HG03159 (cell line): Measurements from ENCODE around the gene LKAAEAR1.

Experiments
- ATAC-seq: cut with Tn5 transposase; IDR thresholded peaks from one replicate; pipeline ENCODE4 v1.9.1; 2021; ENCODE audit warnings: mild to moderate bottlenecking, moderate library complexity; ENCODE audit not compliant: unreplicated experiment

The LKAAEAR1 gene

GRCh38 chr20:64053841-64054661, 30.1 kb downstream of the LKAAEAR1 start:
- ATAC-seq, result no peak

GRCh38 chr20:64052987-64053840, 31.0 kb downstream of the LKAAEAR1 start:
- no peak for ATAC-seq

GRCh38 chr20:64052326-64052722, 31.9 kb downstream of the LKAAEAR1 start:
- ATAC-seq, result no peak

GRCh38 chr20:64051561-64052325, 32.5 kb downstream of the LKAAEAR1 start:
- ATAC-seq, result no peak

GRCh38 chr20:64051033-64051452, 33.2 kb downstream of the LKAAEAR1 start:
- ATAC-seq, result no peak

GRCh38 chr20:64050261-64051032, 33.8 kb downstream of the LKAAEAR1 start:
- no peak for ATAC-seq

- ATAC-seq, result no peak
These were observed 34.3 kb downstream of the LKAAEAR1 start for GRCh38 chr20:64049878-64050260.

- no peak for ATAC-seq
These were observed 34.9 kb downstream of the LKAAEAR1 start, which contains the start of gene SOX18 for GRCh38 chr20:64049060-64049877. SOX18 (minus strand) TSS chr20:64049639; CDS start chr20:64049516, 123 bp downstream.

- ATAC-seq, result no peak
These were observed 35.7 kb downstream of the LKAAEAR1 start for GRCh38 chr20:64048402-64049044.

- no peak for ATAC-seq
These were observed 36.2 kb downstream of the LKAAEAR1 start for GRCh38 chr20:64047968-64048401.

- ATAC-seq, result no peak
These were observed 37.2 kb downstream of the LKAAEAR1 start for GRCh38 chr20:64047046-64047389.

- no peak for ATAC-seq
These were observed 38.7 kb downstream of the LKAAEAR1 start for GRCh38 chr20:64045346-64046011.

GRCh38 chr20:64044484-64045247, 39.5 kb downstream of the LKAAEAR1 start:
- ATAC-seq, result no peak

GRCh38 chr20:64043768-64044167, 40.4 kb downstream of the LKAAEAR1 start:
- ATAC-seq, result no peak

- ATAC-seq, result no peak
These were observed 42.0 kb downstream of the LKAAEAR1 start for GRCh38 chr20:64042054-64042781.

GRCh38 chr20:64041781-64042053, 42.5 kb downstream of the LKAAEAR1 start:
- no peak for ATAC-seq

GRCh38 chr20:64041040-64041780, 43.0 kb downstream of the LKAAEAR1 start:
- ATAC-seq, result no peak
